Psoas muscle (tissue), 8 donors: ENCODE results near the gene CAMK2B. TPM values are rescaled to one million over a fixed set of nuclear protein-coding genes. Genes with fewer than 3 reads are reported as not detected.
"Not testable (repeated sequence)": the region's sequence is repeated elsewhere in the genome, so short reads cannot be mapped to it uniquely, and the experiment has no call there.

Experiments used
- ATAC-seq, 4 donors: fragments of 200-7000 bp; cut with Tn5 transposase; one replicate each; pipeline ENCODE4 v1.9.1; 2020; ENCODE audit warnings: moderate library complexity in 3 of 4, mild to moderate bottlenecking in 2 of 4
- DNase-seq, 2 donors: peaks; one replicate each; pipeline ENCODE4 v3.0.0-alpha.2; 2020
- H3K27ac ChIP-seq: fragments of 200-600 bp; one replicate; pipeline ENCODE4 v1.8.0; 2022
- H3K27me3 ChIP-seq, 3 donors: fragments of 200-600 bp in 1 of 3; one replicate each; pipeline versions ENCODE4 v1.6.1 to v1.8.0; 2013 to 2022; ENCODE audit warnings: low read length in 2 of 3, mild to moderate bottlenecking in 2 of 3, moderate library complexity in 1 of 3; ENCODE audit not compliant: insufficient read depth in 3 of 3
- H3K36me3 ChIP-seq, 2 donors: fragments of 200-600 bp in 1 of 2; one replicate each; pipeline versions ENCODE4 v1.6.1 to v1.8.0; 2013 to 2022; ENCODE audit warnings: low read depth in 1 of 2, mild to moderate bottlenecking in 1 of 2, moderate library complexity in 1 of 2; ENCODE audit not compliant: insufficient read depth in 1 of 2
- H3K4me1 ChIP-seq: fragments of 200-600 bp; one replicate; pipeline ENCODE4 v1.8.0; 2022
- H3K4me3 ChIP-seq: fragments of 200-600 bp; one replicate; pipeline ENCODE4 v1.8.0; 2022; ENCODE audit warnings: mild to moderate bottlenecking
- H3K9me3 ChIP-seq: fragments of 200-600 bp; one replicate; pipeline ENCODE4 v1.8.0; 2022
- WGBS, 3 donors: extraction: QIAGEN DNeasy Blood & Tissue Kit; methylation state at CpG; one replicate each; pipeline versions ENCODE4 v1.1.6 to v1.1.7; 2013; 5-methylcytosine and 5-hydroxymethylcytosine counted together
- intact Hi-C, 2 donors: fragments of 100-400 bp; cut with DNase I; formaldehyde crosslinking; loops; one replicate each; pipeline versions ENCODE4 v1.11.0 to v1.14.2; 2022
- polyA plus RNA-seq, 3 donors: library from polyadenylated mRNA; stranded (reverse); fragments of 200-250 nt; gene quantifications; one replicate each; pipeline ENCODE4 v1.2.3, GENCODE V29; 2013
- total RNA-seq, 4 donors: library from RNA; stranded (reverse); fragmentation: NEBNext Ultra II Directional in 2 of 4; extraction: Animal tissue kit (Norgen Biotek cat#: 25700) in 2 of 4; gene quantifications; one replicate each; pipeline versions ENCODE4 v1.2.1 to v1.2.4, GENCODE V29; 2021 to 2023
- TF ChIP-seq, protein P1 (sequence below): fragments of 200-600 bp; IDR thresholded peaks from one replicate; pipeline ENCODE4 v1.8.0; 2022; ENCODE audit warnings: antibody characterized with exemption
- donor health status: healthy with polysubstance abuse.
- donor health status: DM: no; HTN: no; CAD: no; lungs with moderate emphysema.
- donor health status: Bipolar disorder and iron deficiency.
- donor health status: healthy.
- donor health status: DM: yes; HTN: yes; CAD: no.
- donor health status: DM: no; HTN: no; CAD: no.
- donor health status: DM: no; HTN: no; CAD: no.
- donor health status: DM: yes; HTN: yes; CAD: no.

Gene CAMK2B
- total and polyA plus RNA-seq, 7 donors: 14.5 to 81.4 (median 50.0) TPM

DNA sequence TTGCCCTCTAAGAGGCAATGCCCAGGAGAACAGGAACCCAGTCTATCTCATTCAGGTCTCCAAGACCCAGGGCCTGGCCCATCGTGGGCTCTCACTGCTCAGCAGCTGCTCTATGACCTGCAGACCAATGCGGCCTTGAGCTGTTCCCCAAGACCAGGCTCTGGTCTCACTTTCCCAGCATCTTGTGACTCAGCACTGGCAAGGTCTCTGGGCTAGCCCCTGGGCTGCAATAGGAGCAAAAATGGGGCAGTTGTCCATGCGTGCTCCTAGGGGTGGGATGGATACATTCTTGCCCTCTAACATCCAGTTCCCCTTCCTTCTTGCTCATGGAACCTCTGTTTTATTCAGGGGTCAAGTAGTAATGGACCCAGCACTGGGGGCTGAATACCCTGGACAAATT lies 149.7 kb downstream of the CAMK2B start:
- WGBS, 3 donors: 77 to 92% (median 82%) methylated on average over 3 of the region's 3 CpGs
- Histone ChIP-seq H3K27me3 (no peaks in the 10 kb centered on the region), H3K27ac (no peak overlapping the region), H3K9me3 (no peaks in the 10 kb centered on the region), H3K4me3 (no peak overlapping the region), H3K36me3 (no peaks in the 10 kb centered on the region), H3K4me1 (no peaks in the 10 kb centered on the region)
- intact Hi-C loops: loop anchor here in 1 of 2 donors (5.0 kb wide), 1 partner anchor 282 kb away; no protein-coding TSS in a partner anchor
- ATAC-seq: no peak
- TF ChIP-seq, protein P1, sequence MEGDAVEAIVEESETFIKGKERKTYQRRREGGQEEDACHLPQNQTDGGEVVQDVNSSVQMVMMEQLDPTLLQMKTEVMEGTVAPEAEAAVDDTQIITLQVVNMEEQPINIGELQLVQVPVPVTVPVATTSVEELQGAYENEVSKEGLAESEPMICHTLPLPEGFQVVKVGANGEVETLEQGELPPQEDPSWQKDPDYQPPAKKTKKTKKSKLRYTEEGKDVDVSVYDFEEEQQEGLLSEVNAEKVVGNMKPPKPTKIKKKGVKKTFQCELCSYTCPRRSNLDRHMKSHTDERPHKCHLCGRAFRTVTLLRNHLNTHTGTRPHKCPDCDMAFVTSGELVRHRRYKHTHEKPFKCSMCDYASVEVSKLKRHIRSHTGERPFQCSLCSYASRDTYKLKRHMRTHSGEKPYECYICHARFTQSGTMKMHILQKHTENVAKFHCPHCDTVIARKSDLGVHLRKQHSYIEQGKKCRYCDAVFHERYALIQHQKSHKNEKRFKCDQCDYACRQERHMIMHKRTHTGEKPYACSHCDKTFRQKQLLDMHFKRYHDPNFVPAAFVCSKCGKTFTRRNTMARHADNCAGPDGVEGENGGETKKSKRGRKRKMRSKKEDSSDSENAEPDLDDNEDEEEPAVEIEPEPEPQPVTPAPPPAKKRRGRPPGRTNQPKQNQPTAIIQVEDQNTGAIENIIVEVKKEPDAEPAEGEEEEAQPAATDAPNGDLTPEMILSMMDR: no peak
- no peak for DNase-seq

DNA sequence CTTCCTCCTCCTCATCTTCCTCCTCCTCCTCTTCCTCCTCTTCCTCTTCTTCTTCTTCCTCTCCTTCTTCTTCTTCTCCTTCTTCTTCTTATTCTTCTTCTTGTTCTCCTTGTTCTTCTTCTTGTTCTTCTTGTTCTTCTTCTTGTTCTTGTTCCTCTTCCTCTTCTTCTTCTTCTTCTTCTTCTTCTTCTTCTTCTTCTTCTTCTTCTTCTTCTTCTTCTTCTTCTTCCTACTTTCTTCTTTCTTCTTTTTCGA lies 150.8 kb downstream of the CAMK2B start:
- H3K27me3 ChIP-seq, H3K9me3 ChIP-seq, H3K36me3 ChIP-seq, H3K4me3 ChIP-seq, H3K27ac ChIP-seq, ATAC-seq, intact Hi-C loops, H3K4me1 ChIP-seq, DNase-seq: not testable (repeated sequence)
- WGBS, 3 donors: 62 to 85% (median 80%) methylated on average over 1 of the region's 1 CpG

DNA sequence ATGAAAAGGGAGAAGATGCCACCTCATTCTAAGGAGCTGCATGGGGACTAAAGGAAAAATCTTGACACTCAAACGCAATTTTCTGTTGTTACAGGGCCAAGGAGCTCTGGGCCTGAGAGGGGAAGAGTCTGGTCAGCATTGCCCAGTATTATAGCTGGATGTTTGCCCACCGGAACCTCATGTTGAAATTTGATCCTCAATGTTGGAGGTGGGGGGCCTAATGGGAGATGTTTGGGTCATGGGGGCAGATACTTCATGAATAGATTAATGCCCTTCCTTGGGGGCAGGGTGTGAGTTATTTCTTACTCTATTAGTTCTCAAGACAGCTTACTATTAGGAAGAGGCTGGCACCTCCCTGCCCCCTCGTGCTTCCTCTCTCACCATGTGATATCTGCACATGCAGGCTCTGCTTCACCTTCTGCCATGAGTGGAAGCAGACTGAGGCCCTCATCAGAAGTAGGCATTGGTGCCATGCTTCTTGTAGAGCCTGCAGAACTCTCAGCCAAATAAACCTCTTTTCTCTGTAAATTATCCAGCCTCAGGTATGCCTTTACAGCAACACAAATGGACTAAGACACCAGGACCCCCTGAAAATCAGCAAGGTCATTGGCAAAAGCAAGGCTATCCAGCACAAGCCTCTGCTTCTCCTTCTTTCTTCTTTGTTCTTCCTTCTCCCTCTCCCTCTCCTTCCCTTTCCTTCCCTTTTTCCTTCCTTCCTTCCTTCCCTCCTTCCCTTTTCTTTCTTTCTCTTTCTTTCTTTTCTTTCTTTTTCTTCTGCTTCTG lies 151.3 kb downstream of the CAMK2B start:
- H3K4me1 ChIP-seq: no peaks in the 10 kb centered on the region
- H3K4me3 ChIP-seq: no peak overlapping the region
- H3K9me3 ChIP-seq: no peaks in the 10 kb centered on the region
- intact Hi-C loops: no loop called here
- H3K36me3 ChIP-seq: no peaks in the 10 kb centered on the region
- no peaks in the 10 kb centered on the region for H3K27me3 ChIP-seq
- WGBS, 3 donors: 42 to 59% (median 43%) methylated on average over 3 of the region's 3 CpGs
- DNase-seq (no peak), ATAC-seq (no peak)
- TF ChIP-seq, protein P1: no peak
- H3K27ac ChIP-seq: no peak overlapping the region

DNA sequence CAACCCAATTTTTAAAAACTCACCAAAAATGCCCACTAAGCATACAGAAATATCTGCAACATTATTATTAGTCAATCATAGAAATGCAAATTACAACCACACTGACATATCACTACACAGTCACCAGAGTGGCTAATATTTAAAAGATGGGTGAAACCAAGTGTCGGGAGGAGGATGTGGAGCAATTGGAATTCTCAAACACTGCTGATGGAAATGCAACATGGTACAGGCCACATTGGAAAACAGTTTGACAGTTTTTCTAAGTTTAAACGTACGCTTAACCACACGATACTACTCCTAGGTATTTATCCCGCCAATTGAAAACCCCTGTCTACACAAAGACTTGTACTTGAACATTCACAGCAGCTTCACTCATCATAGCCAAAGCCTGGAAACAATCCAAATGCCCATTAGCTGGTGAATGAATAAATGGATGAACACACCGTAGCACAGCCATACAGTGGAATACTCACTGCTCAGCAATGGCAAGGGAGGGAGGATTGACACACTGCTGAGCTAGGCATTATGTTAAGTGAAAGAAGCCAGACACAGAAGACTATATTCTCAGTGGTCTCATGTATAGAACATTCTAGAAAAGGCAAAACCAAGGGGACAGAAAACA lies 152.5 kb downstream of the CAMK2B start:
- Histone ChIP-seq H3K4me1 (no peaks in the 10 kb centered on the region), H3K4me3 (no peak overlapping the region), H3K9me3 (no peaks in the 10 kb centered on the region), H3K27ac (no peak overlapping the region), H3K27me3 (no peaks in the 10 kb centered on the region), H3K36me3 (no peaks in the 10 kb centered on the region)
- intact Hi-C loops: no loop called here
- WGBS, 3 donors: 75 to 88% (median 87%) methylated on average over 6 of the region's 6 CpGs
- no peak for DNase-seq
- ATAC-seq: no peak
- TF ChIP-seq, protein P1: no peak

DNA sequence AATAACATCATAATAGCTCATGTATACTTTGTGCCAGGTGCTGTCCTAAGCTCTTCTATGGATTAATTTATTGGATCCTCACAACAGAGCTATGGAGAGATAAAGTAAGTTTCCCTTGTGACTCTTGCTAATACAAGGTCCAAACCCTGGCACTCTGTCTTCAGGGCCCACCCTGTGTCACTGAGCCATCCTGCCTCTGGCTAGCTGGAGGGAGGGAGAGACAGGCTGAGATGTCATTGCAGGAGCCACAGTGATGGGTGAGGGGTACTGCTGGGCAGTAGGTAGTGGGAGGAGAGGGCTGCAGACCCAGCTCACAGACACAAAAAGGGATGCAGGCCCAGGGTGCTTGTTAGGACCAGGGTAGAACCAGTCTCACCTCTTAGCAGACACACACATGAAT lies 153.0 kb downstream of the CAMK2B start:
- ATAC-seq: no peak
- intact Hi-C loops: no loop called here
- Histone ChIP-seq H3K4me1 (no peaks in the 10 kb centered on the region), H3K9me3 (no peaks in the 10 kb centered on the region), H3K36me3 (no peaks in the 10 kb centered on the region), H3K4me3 (no peak overlapping the region), H3K27me3 (no peaks in the 10 kb centered on the region), H3K27ac (no peak overlapping the region)
- TF ChIP-seq, protein P1: no peak
- no peak for DNase-seq

DNA sequence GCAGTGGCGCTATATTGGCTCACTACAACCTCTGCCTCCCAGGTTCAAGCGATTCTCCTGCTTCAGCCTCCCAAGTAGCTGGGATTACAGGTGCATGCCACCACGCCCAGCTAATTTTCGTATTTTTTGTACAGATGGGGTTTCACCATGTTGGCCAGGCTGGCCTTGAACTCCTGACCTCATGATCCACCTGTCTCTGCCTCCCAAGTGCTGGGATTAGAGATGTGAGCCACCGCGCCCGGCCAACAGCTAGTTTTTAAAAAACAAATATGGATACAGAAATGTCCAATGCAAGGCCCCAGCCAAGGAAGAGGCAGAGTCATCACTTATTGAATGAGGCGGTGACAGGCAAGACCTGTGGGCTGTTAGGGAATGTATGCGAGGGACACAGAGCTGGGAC lies 153.5 kb downstream of the CAMK2B start:
- H3K9me3 ChIP-seq, H3K4me3 ChIP-seq, intact Hi-C loops, DNase-seq, ATAC-seq, H3K27ac ChIP-seq, H3K27me3 ChIP-seq, H3K36me3 ChIP-seq, H3K4me1 ChIP-seq: not testable (repeated sequence)
- WGBS, 3 donors: 92 to 95% (median 94%) methylated on average over 9 of the region's 9 CpGs
